Loucy (cell line): ENCODE data around the gene EFHC2.

Source experiments
- EZH2phosphoT487 ChIP-seq: fragments of 200-600 bp; IDR thresholded peaks from 2 replicates; pipeline ENCODE4 v1.6.1; 2018; ENCODE audit warnings: antibody characterized with exemption, mild to moderate bottlenecking, moderate library complexity, borderline replicate concordance
- TF ChIP-seq, protein P1 (sequence below): fragments of 200-600 bp; sonication (generic); conservative IDR thresholded peaks from 2 replicates; pipeline ENCODE4 v1.5.1; 2014; ENCODE audit warnings: mild to moderate bottlenecking, antibody characterized with exemption, low read length

DNA sequence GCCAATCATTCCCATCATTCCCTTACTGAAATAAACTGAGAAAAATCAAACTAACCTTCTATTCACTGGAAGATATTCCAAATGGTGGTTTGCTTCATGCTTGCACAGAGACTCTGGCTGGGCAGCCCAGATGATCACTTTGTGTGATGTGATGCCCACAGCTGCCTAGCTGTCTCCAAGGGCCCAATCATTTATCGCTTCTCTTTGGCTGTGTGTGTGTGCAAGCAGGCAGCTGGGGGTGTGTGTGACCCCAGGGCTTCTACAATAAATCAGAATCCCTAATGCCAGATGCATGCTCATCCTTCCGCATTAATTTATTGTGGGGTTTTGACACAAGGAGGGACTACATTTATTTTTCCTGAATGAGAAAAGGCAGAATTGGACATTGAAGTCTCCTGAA is 230.1 kb downstream of the EFHC2 start:
- TF ChIP-seq, protein P1, sequence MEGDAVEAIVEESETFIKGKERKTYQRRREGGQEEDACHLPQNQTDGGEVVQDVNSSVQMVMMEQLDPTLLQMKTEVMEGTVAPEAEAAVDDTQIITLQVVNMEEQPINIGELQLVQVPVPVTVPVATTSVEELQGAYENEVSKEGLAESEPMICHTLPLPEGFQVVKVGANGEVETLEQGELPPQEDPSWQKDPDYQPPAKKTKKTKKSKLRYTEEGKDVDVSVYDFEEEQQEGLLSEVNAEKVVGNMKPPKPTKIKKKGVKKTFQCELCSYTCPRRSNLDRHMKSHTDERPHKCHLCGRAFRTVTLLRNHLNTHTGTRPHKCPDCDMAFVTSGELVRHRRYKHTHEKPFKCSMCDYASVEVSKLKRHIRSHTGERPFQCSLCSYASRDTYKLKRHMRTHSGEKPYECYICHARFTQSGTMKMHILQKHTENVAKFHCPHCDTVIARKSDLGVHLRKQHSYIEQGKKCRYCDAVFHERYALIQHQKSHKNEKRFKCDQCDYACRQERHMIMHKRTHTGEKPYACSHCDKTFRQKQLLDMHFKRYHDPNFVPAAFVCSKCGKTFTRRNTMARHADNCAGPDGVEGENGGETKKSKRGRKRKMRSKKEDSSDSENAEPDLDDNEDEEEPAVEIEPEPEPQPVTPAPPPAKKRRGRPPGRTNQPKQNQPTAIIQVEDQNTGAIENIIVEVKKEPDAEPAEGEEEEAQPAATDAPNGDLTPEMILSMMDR = no peak
- no peak for TF ChIP-seq EZH2phosphoT487
